OCI-LY1 (cell line): ENCODE results near the gene KRTAP6-3.

Experiments used
- H2AFZ ChIP-seq: fragments of 200-600 bp; sonication (generic), shearing (Covaris generic); 2 replicates; pipeline ENCODE4 v1.6.0; 2014; ENCODE audit warnings: antibody characterized with exemption, mild to moderate bottlenecking, low read length
- H3F3A ChIP-seq: fragments of 200-600 bp; sonication (generic), shearing (Covaris generic); 2 replicates; pipeline ENCODE4 v1.6.0; 2014; ENCODE audit warnings: mild to moderate bottlenecking, antibody characterized with exemption, low read length, moderate library complexity; ENCODE audit not compliant: insufficient read depth
- H3K27ac ChIP-seq: fragments of 200-600 bp; sonication (generic); 2 replicates; pipeline ENCODE4 v1.5.1; 2014; ENCODE audit warnings: low read length, mixed run types, mild to moderate bottlenecking, low read depth; ENCODE audit not compliant: poor library complexity, severe bottlenecking
- H3K27me3 ChIP-seq: fragments of 200-600 bp; sonication (generic); 2 replicates; pipeline ENCODE4 v1.6.0; 2014; ENCODE audit warnings: antibody characterized with exemption, mild to moderate bottlenecking, low read length, moderate library complexity; ENCODE audit not compliant: insufficient read depth
- H3K36me3 ChIP-seq: fragments of 200-600 bp; sonication (generic); 2 replicates; pipeline ENCODE4 v1.6.1; 2014; ENCODE audit warnings: mild to moderate bottlenecking, antibody characterized with exemption, low read length, moderate library complexity, mixed read lengths; ENCODE audit not compliant: insufficient read depth
- H3K4me1 ChIP-seq: fragments of 200-600 bp; sonication (generic); 2 replicates; pipeline ENCODE4 v1.5.1; 2014; ENCODE audit warnings: mild to moderate bottlenecking, low read length, moderate library complexity; ENCODE audit not compliant: insufficient read depth, severe bottlenecking
- H3K4me2 ChIP-seq: fragments of 200-600 bp; sonication (generic), shearing (Covaris generic); 2 replicates; pipeline ENCODE4 v1.6.1; 2014; ENCODE audit warnings: low read length
- H3K4me3 ChIP-seq: fragments of 200-600 bp; sonication (generic); 2 replicates; pipeline ENCODE4 v1.5.1; 2014; ENCODE audit warnings: low read length, low read depth, mild to moderate bottlenecking, mixed read lengths; ENCODE audit not compliant: poor library complexity, severe bottlenecking
- H3K79me2 ChIP-seq: fragments of 200-600 bp; shearing (Covaris generic); 2 replicates; pipeline ENCODE4 v1.6.1; 2016; ENCODE audit warnings: mixed run types, low read length, mixed read lengths; ENCODE audit not compliant: insufficient read depth
- H3K9ac ChIP-seq: fragments of 200-600 bp; sonication (generic), shearing (Covaris generic); 2 replicates; pipeline ENCODE4 v1.6.1; 2014; ENCODE audit warnings: mild to moderate bottlenecking, low read length, mixed read lengths
- H3K9me2 ChIP-seq: fragments of 200-600 bp; sonication (generic), shearing (Covaris generic); 2 replicates; pipeline ENCODE4 v1.6.1; 2014; ENCODE audit warnings: low read depth, mild to moderate bottlenecking, low read length, mixed read lengths
- H3K9me3 ChIP-seq: fragments of 200-600 bp; shearing (Covaris generic); 2 replicates; pipeline ENCODE4 v1.6.1; 2014; ENCODE audit warnings: low read length, mixed read lengths
- H4K20me1 ChIP-seq: fragments of 200-600 bp; sonication (generic), shearing (Covaris generic); 2 replicates; pipeline ENCODE4 v1.6.0; 2016; ENCODE audit warnings: mild to moderate bottlenecking, low read length; ENCODE audit not compliant: insufficient read depth
- CTCF ChIP-seq: fragments of 200-600 bp; sonication (generic), shearing (Covaris generic); IDR thresholded peaks from 2 replicates; pipeline ENCODE4 v1.5.1; 2017; ENCODE audit warnings: mild to moderate bottlenecking, antibody characterized with exemption, low read length, moderate library complexity, mixed read lengths
- EZH2 ChIP-seq: fragments of 200-600 bp; sonication (generic), shearing (Covaris generic); IDR thresholded peaks from 2 replicates; pipeline ENCODE4 v1.8.0; 2017; ENCODE audit warnings: borderline replicate concordance, mixed run types, mild to moderate bottlenecking, antibody characterized with exemption, low read length, moderate library complexity, mixed read lengths

Gene KRTAP6-3

GRCh38 chr21:30620522-30620921, 28.3 kb downstream of the KRTAP6-3 start, which contains the start of gene KRTAP20-4:
TSS of gene KRTAP20-4 (plus strand) at chr21:30620627.
- no peak within 1 kb of the TSS for H3K4me2 ChIP-seq
- TF ChIP-seq CTCF (no peak), EZH2 (no peak)

GRCh38 chr21:30623362-30623761, 31.1 kb downstream of the KRTAP6-3 start:
- Histone ChIP-seq H3K9ac (no peak overlapping the region), H3K36me3 (no peaks in the 10 kb centered on the region), H3F3A (no peaks in the 10 kb centered on the region), H3K9me3 (no peaks in the 10 kb centered on the region), H2AFZ (no peak overlapping the region), H3K4me2 (no peak overlapping the region), H4K20me1 (no peaks in the 10 kb centered on the region), H3K4me1 (no peaks in the 10 kb centered on the region), H3K9me2 (no peaks in the 10 kb centered on the region), H3K4me3 (no peak overlapping the region), H3K27ac (no peak overlapping the region), H3K27me3 (no peaks in the 10 kb centered on the region), H3K79me2 (no peaks in the 10 kb centered on the region)
- TF ChIP-seq EZH2 = no peak
- TF ChIP-seq CTCF = no peak

More at GRCh38 chr21:30620522-30620921, 28.3 kb downstream of the KRTAP6-3 start, which contains the start of gene KRTAP20-4:
- H3K27me3 ChIP-seq = no peaks in the 10 kb centered on the region
- H3K4me3 ChIP-seq = no peak within 1 kb of the TSS
- no peak within 1 kb of the TSS for H3K27ac ChIP-seq
- H3K4me1 ChIP-seq = no peaks in the 10 kb centered on the region
- no peak within 1 kb of the TSS for H2AFZ ChIP-seq
- no peaks in the 10 kb centered on the region for H3K79me2 ChIP-seq
- no peaks in the 10 kb centered on the region for H3F3A ChIP-seq
- H3K9me2 ChIP-seq = no peaks in the 10 kb centered on the region
- no peaks in the 10 kb centered on the region for H4K20me1 ChIP-seq
- H3K9me3 ChIP-seq = no peaks in the 10 kb centered on the region
- no peaks in the 10 kb centered on the region for H3K36me3 ChIP-seq
- H3K9ac ChIP-seq = no peak within 1 kb of the TSS

- Histone ChIP-seq H3K9me2 (no peaks in the 10 kb centered on the region), H2AFZ (no peak overlapping the region), H3K27ac (no peak overlapping the region), H3K9ac (no peak overlapping the region), H3K27me3 (no peaks in the 10 kb centered on the region), H3K4me2 (no peak overlapping the region), H3F3A (no peaks in the 10 kb centered on the region), H3K4me1 (no peaks in the 10 kb centered on the region), H3K79me2 (no peaks in the 10 kb centered on the region), H3K36me3 (no peaks in the 10 kb centered on the region), H3K9me3 (no peaks in the 10 kb centered on the region), H4K20me1 (no peaks in the 10 kb centered on the region), H3K4me3 (no peak overlapping the region)
- no peak for TF ChIP-seq CTCF
- no peak for TF ChIP-seq EZH2
These were observed 33.4 kb downstream of the KRTAP6-3 start for GRCh38 chr21:30625449-30626165.
